HepG2 (cell line): ENCODE results near the gene CDH11. TPM values are rescaled to one million over a fixed set of nuclear protein-coding genes. Genes with fewer than 3 reads are reported as not detected.

Source experiments
- ATAC-seq: fragments of 200-7000 bp; cut with Tn5 transposase; 3 replicates; pipeline ENCODE4 v1.9.1; 2020; ENCODE audit warnings: mild to moderate bottlenecking, moderate library complexity
- BruUV-seq: library from RNA; stranded (reverse); fragments of 400-500 nt; replicated peaks from 2 replicates; lab custom pipeline; 2021; lab: Mats Ljungman, UMichigan
- CTCF ChIA-PET: fragments of 300-600 bp; formaldehyde crosslinking; extraction: SDS; loops from one replicate; lab custom pipeline; 2021; ENCODE audit warnings: low total read pairs, inconsistent platforms, low intra/inter-chr PET ratio; lab: Yijun Ruan, JAX
- POLR2A ChIA-PET: fragments of 350-600 bp; sonication (Branson Sonifier 250); formaldehyde crosslinking; loops from one replicate; lab custom pipeline; 2020; ENCODE audit warnings: antibody characterized with exemption, inconsistent platforms; lab: Yijun Ruan, JAX
- DNase-seq: peaks from one replicate; pipeline ENCODE4 v3.0.0-alpha.2; 2015; ENCODE audit warnings: low spot score
- FAIRE-seq: peaks from 3 replicates; lab custom pipeline; 2011; peaks lifted over from hg19 to GRCh38; lab: Jason Lieb, UNC
- H2AFZ ChIP-seq: one replicate; pipeline ENCODE4 v1.6.1; 2011; ENCODE audit warnings: low read length, inconsistent platforms
- H3K27ac ChIP-seq: fragments of 300-600 bp; 3 replicates; pipeline ENCODE4 v1.8.0; 2011; ENCODE audit warnings: mixed run types, mild to moderate bottlenecking, mixed read lengths, low read length, inconsistent platforms; ENCODE audit not compliant: insufficient read depth; ENCODE audit errors: extremely low read length
- H3K27me3 ChIP-seq, 2 experiments: fragments of 200-600 bp in 1 of 2; 2 replicates in 1 of 2; 3 replicates in 1 of 2; pipeline versions ENCODE4 v1.6.0 to v1.8.0; 2011; ENCODE audit warnings: low read length in 2 of 2, mild to moderate bottlenecking in 2 of 2, moderate library complexity in 2 of 2, inconsistent platforms in 1 of 2; ENCODE audit not compliant: insufficient read depth in 2 of 2, control insufficient read depth in 1 of 2
- H3K36me3 ChIP-seq, 2 experiments: fragments of 200-600 bp in 1 of 2; replicated peaks in 1 of 2; 2 replicates in 1 of 2; 3 replicates in 1 of 2; pipeline versions ENCODE4 v1.5.1 to v1.8.0; 2011; ENCODE audit warnings: low read length in 2 of 2, inconsistent platforms in 1 of 2; ENCODE audit not compliant: insufficient read depth in 2 of 2, control insufficient read depth in 1 of 2
- H3K4me1 ChIP-seq: 2 replicates; pipeline ENCODE4 v1.5.1; 2012; ENCODE audit warnings: low read length, inconsistent platforms; ENCODE audit not compliant: insufficient read depth
- H3K4me2 ChIP-seq: 2 replicates; pipeline ENCODE4 v1.6.0; 2011; ENCODE audit warnings: low read depth, low read length, inconsistent platforms
- H3K4me3 ChIP-seq, 3 experiments: fragments of 200-600 bp in 1 of 3; sonication (generic), shearing (Covaris generic) in 1 of 3; replicated peaks in 1 of 3; 2 replicates each; pipeline ENCODE4 v1.5.1; 2011 to 2016; ENCODE audit warnings: low read length in 3 of 3, inconsistent platforms in 2 of 3, low read depth in 2 of 3, mild to moderate bottlenecking in 2 of 3, control low read depth in 1 of 3, mixed read lengths in 1 of 3; ENCODE audit not compliant: insufficient read depth in 1 of 3
- H3K79me2 ChIP-seq: one replicate; pipeline ENCODE4 v1.6.1; 2011; ENCODE audit warnings: low read length, inconsistent platforms; ENCODE audit not compliant: insufficient read depth
- H3K9ac ChIP-seq: 2 replicates; pipeline ENCODE4 v1.6.0; 2011; ENCODE audit warnings: mild to moderate bottlenecking, low read depth, low read length, inconsistent platforms; ENCODE audit not compliant: insufficient read depth
- H3K9me3 ChIP-seq: 2 replicates; pipeline ENCODE4 v1.5.1; 2012; ENCODE audit warnings: mild to moderate bottlenecking, low read length
- H4K20me1 ChIP-seq: 2 replicates; pipeline ENCODE4 v1.6.0; 2011; ENCODE audit warnings: inconsistent platforms, mild to moderate bottlenecking, low read length, moderate library complexity; ENCODE audit not compliant: insufficient read depth
- EP300 ChIP-seq, 3 experiments: sonication (generic) in 1 of 3; formaldehyde crosslinking in 1 of 3; IDR thresholded peaks; 2 replicates each; pipeline versions ENCODE4 v1.5.1 to v1.6.1; 2011 to 2020; ENCODE audit warnings: low read depth in 2 of 3, low read length in 2 of 3, borderline replicate concordance in 1 of 3, improper control_type of control experiment in 1 of 3, mild to moderate bottlenecking in 1 of 3, missing genetic modification reagents in 1 of 3, moderate library complexity in 1 of 3
- RCOR2 ChIP-seq: IDR thresholded peaks from 2 replicates; pipeline ENCODE4 v1.6.1; 2016; ENCODE audit warnings: missing biosample characterization, missing genetic modification reagents
- SMAD3 ChIP-seq: sonication (generic); formaldehyde crosslinking; IDR thresholded peaks from 2 replicates; pipeline ENCODE4 v1.4.0; 2020; ENCODE audit warnings: missing genetic modification reagents
- SP5 ChIP-seq: IDR thresholded peaks from 2 replicates; pipeline ENCODE4 v1.6.1; 2016; ENCODE audit warnings: low read depth, borderline replicate concordance
- TARDBP ChIP-seq: sonication (generic); formaldehyde crosslinking; IDR thresholded peaks from 2 replicates; pipeline ENCODE4 v1.8.0; 2022; ENCODE audit warnings: mild to moderate bottlenecking, missing genetic modification reagents
- THRA ChIP-seq: sonication (generic); formaldehyde crosslinking; IDR thresholded peaks from 2 replicates; pipeline ENCODE4 v1.4.0; 2020; ENCODE audit warnings: missing genetic modification reagents, borderline replicate concordance
- ZNF335 ChIP-seq: sonication (generic); formaldehyde crosslinking; IDR thresholded peaks from 2 replicates; pipeline ENCODE4 v1.4.0; 2020; ENCODE audit warnings: missing genetic modification reagents
- ZNF790 ChIP-seq: sonication (generic); formaldehyde crosslinking; IDR thresholded peaks from 2 replicates; pipeline ENCODE4 v1.8.0; 2022; ENCODE audit warnings: missing genetic modification reagents, mild to moderate bottlenecking, borderline replicate concordance
- ZNF816 ChIP-seq: sonication (generic); formaldehyde crosslinking; IDR thresholded peaks from 2 replicates; pipeline ENCODE4 v1.8.0; 2022; ENCODE audit warnings: missing genetic modification reagents, mild to moderate bottlenecking, borderline replicate concordance
- ZXDC ChIP-seq: sonication (generic); formaldehyde crosslinking; IDR thresholded peaks from 2 replicates; pipeline ENCODE4 v1.5.0; 2020; ENCODE audit warnings: mild to moderate bottlenecking, missing genetic modification reagents
- WGBS: methylation state at CpG from one replicate; pipeline ENCODE4 v1.1.6; 2017; ENCODE audit warnings: low lambda C conversion rate; 5-methylcytosine and 5-hydroxymethylcytosine counted together
- in situ Hi-C: cut with HindIII; loops from 2 replicates; pipeline ENCODE4 v1.10.0; 2017; ENCODE audit warnings: low pct_unique_long_range_greater_than_20kb; ENCODE audit not compliant: extremely low pct_ligation_motif_present
- intact Hi-C: fragments of 100-400 bp; cut with micrococcal nuclease; formaldehyde crosslinking; loops from one replicate; pipeline ENCODE4 v1.10.0; 2022; ENCODE audit not compliant: unreplicated experiment
- polyA plus RNA-seq, 8 experiments: library from polyadenylated mRNA; depleted of rRNA in 3 of 8; stranded (reverse) in 7 of 8; unstranded in 1 of 8; fragments of >200 nt; fragmentation: Illumina TruSeq in 4 of 8; extraction: Trizol in 4 of 8; gene quantifications; 2 replicates each; pipeline versions ENCODE4 v1.2.1 to v1.2.3, GENCODE V29; 2011 to 2016; ENCODE audit warnings: low read depth in 4 of 8, missing spikeins in 1 of 8, mixed read lengths in 1 of 8; ENCODE audit not compliant: insufficient read depth in 1 of 8
- total RNA-seq, 5 experiments: library from RNA; depleted of rRNA; stranded (reverse); fragments of >200 nt; fragmentation: Illumina TruSeq; extraction: Trizol; gene quantifications; 2 replicates each; pipeline ENCODE4 v1.2.3, GENCODE V29; 2016; ENCODE audit warnings: low read depth in 1 of 5
- TF ChIP-seq, protein P1 (sequence below): sonication (generic); formaldehyde crosslinking; IDR thresholded peaks from 2 replicates; pipeline ENCODE4 v1.4.0; 2020; ENCODE audit warnings: missing genetic modification reagents, borderline replicate concordance
- TF ChIP-seq, protein P2 (sequence below): IDR thresholded peaks from 2 replicates; pipeline ENCODE4 v1.6.1; 2016; ENCODE audit warnings: mild to moderate bottlenecking

Gene CDH11
- total and polyA plus RNA-seq, 2 of the 13 experiments (the other 11 are each of a cell fraction or from before 2014, with no cell fraction given), result not detected

GRCh38 chr16:65037556-65037955, 84.3 kb downstream of the CDH11 start:
- CTCF ChIA-PET, result no interaction called here
- no TSS peak for BruUV-seq
- ATAC-seq, result no peak

GRCh38 chr16:65034915-65035314, 86.9 kb downstream of the CDH11 start:
- no peaks in the 10 kb centered on the region for H3K36me3 ChIP-seq
- 0% methylated on average over 5 of the region's 8 CpGs for WGBS
- intact Hi-C loops, result no loop called here
- H3K27ac ChIP-seq, result no peak overlapping the region
- FAIRE-seq (no peak), ATAC-seq (no peak), DNase-seq (no peak)
- in situ Hi-C loops, result no loop called here
- H3K4me1 ChIP-seq, result no peaks in the 10 kb centered on the region
- ChIA-PET CTCF (no interaction called here), POLR2A (no interaction called here)
- H3K27me3 ChIP-seq, result no peaks in the 10 kb centered on the region
- no peak overlapping the region for H3K4me2 ChIP-seq
- BruUV-seq, result no TSS peak
- H3K4me3 ChIP-seq, result no peak overlapping the region
- peaks cover 17% of the 10 kb centered on the region; the same call in 1 of the 2 replicates for H3K9me3 ChIP-seq
- H4K20me1 ChIP-seq, result no peaks in the 10 kb centered on the region
- H2AFZ ChIP-seq, result no peak overlapping the region
- H3K79me2 ChIP-seq, result no peaks in the 10 kb centered on the region
- no peak overlapping the region for H3K9ac ChIP-seq
- TF ChIP-seq SMAD3 (CRISPR knock-in tag) (no peak), ZNF335 (no peak), EP300 (IDR thresholded peaks at IDR 0.05; ENCODE audit: low read depth in 2 of 2, low read length in 2 of 2) (no peak), EP300 (CRISPR knock-in tag; IDR thresholded peaks at IDR 0.05; ENCODE audit: borderline replicate concordance) (no peak), THRA (CRISPR knock-in tag) (no peak), ZXDC (CRISPR knock-in tag) (no peak), ZNF816 (CRISPR knock-in tag) (no peak), ZNF790 (CRISPR knock-in tag) (no peak)
- TF ChIP-seq, protein P1, sequence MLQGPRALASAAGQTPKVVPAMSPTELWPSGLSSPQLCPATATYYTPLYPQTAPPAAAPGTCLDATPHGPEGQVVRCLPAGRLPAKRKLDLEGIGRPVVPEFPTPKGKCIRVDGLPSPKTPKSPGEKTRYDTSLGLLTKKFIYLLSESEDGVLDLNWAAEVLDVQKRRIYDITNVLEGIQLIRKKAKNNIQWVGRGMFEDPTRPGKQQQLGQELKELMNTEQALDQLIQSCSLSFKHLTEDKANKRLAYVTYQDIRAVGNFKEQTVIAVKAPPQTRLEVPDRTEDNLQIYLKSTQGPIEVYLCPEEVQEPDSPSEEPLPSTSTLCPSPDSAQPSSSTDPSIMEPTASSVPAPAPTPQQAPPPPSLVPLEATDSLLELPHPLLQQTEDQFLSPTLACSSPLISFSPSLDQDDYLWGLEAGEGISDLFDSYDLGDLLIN (CRISPR knock-in tag), result no peak

More at GRCh38 chr16:65037556-65037955, 84.3 kb downstream of the CDH11 start:
- no peak for FAIRE-seq
- in situ Hi-C loops (no loop called here), intact Hi-C loops (no loop called here)
- no peak overlapping the region for H3K9ac ChIP-seq
- no peak overlapping the region for H2AFZ ChIP-seq
- H3K79me2 ChIP-seq, result no peaks in the 10 kb centered on the region
- WGBS, result 24% methylated on average over 4 of the region's 4 CpGs
- POLR2A ChIA-PET, result no interaction called here
- TF ChIP-seq, protein P2, sequence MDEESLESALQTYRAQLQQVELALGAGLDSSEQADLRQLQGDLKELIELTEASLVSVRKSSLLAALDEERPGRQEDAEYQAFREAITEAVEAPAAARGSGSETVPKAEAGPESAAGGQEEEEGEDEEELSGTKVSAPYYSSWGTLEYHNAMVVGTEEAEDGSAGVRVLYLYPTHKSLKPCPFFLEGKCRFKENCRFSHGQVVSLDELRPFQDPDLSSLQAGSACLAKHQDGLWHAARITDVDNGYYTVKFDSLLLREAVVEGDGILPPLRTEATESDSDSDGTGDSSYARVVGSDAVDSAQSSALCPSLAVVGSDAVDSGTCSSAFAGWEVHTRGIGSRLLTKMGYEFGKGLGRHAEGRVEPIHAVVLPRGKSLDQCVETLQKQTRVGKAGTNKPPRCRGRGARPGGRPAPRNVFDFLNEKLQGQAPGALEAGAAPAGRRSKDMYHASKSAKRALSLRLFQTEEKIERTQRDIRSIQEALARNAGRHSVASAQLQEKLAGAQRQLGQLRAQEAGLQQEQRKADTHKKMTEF (CRISPR knock-in tag), result no peak
- no peak for TF ChIP-seq RCOR2 (CRISPR knock-in tag)
- no peak for TF ChIP-seq TARDBP (CRISPR knock-in tag)
- no peak for TF ChIP-seq SP5
- no peak overlapping the region for H3K27ac ChIP-seq
- peaks cover 11% of the 10 kb centered on the region; the same call in 1 of the 2 replicates for H3K9me3 ChIP-seq
- H4K20me1 ChIP-seq, result no peaks in the 10 kb centered on the region
- DNase-seq, result no peak
- no peaks in the 10 kb centered on the region for H3K36me3 ChIP-seq
- no peaks in the 10 kb centered on the region for H3K27me3 ChIP-seq
- H3K4me3 ChIP-seq, result no peak overlapping the region
- no peak overlapping the region for H3K4me2 ChIP-seq
- no peaks in the 10 kb centered on the region for H3K4me1 ChIP-seq
